ENCODE measurements around the gene RHOT2. TPM values are rescaled to one million over a fixed set of nuclear protein-coding genes. Genes with fewer than 3 reads are reported as not detected.

Gene RHOT2
- total RNA-seq, 4 donors from 2014 or later = 49.7 to 81.8 (median 57.6) TPM

DNA sequence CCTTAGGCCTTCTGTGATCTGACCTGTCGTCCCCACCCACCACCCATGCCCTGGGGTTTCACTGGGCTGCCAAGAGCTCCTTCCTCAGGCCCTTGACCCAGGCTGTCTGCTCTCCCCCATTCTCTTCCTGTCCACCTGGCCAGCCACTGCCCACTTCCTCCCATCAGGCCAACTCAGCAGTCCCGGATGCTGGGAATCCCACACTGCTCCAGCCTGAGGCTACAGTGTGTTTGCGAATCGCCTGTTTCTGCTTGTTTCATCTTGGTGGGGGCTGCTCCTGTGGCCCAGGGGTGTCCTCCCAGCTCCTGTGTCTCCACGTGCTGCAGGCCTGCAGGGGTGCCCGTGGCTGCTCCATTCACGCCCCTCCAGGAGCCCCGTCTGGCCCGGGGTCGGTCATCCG lies 46.1 kb downstream of the RHOT2 start:
- Histone ChIP-seq H3K4me1 (peaks cover 15 to 33% of the 10 kb centered on the region in 2 donors), H3K36me3 (no peaks in the 10 kb centered on the region), H3K27ac (no peak overlapping the region), H3K4me3 (replicated peaks in 1 of 3) (peak overlapping the region in 1 of 3 donors; percentile 31), H3K27me3 (no peaks in the 10 kb centered on the region), H3K9me3 (no peaks in the 10 kb centered on the region)
- DNase-seq = no peak
- TF ChIP-seq, protein P1, sequence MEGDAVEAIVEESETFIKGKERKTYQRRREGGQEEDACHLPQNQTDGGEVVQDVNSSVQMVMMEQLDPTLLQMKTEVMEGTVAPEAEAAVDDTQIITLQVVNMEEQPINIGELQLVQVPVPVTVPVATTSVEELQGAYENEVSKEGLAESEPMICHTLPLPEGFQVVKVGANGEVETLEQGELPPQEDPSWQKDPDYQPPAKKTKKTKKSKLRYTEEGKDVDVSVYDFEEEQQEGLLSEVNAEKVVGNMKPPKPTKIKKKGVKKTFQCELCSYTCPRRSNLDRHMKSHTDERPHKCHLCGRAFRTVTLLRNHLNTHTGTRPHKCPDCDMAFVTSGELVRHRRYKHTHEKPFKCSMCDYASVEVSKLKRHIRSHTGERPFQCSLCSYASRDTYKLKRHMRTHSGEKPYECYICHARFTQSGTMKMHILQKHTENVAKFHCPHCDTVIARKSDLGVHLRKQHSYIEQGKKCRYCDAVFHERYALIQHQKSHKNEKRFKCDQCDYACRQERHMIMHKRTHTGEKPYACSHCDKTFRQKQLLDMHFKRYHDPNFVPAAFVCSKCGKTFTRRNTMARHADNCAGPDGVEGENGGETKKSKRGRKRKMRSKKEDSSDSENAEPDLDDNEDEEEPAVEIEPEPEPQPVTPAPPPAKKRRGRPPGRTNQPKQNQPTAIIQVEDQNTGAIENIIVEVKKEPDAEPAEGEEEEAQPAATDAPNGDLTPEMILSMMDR (IDR thresholded peaks at IDR 0.05) = no peak
- no peak for TF ChIP-seq POLR2A (IDR thresholded peaks at IDR 0.05)
- intact Hi-C loops (cut with DNase I) = loop anchor here (10.0 kb wide), 1 partner anchor 341 kb away; no protein-coding TSS in a partner anchor
- WGBS, 2 donors = 62 to 64% methylated on average over 9 to 10 of the region's 11 CpGs

DNA sequence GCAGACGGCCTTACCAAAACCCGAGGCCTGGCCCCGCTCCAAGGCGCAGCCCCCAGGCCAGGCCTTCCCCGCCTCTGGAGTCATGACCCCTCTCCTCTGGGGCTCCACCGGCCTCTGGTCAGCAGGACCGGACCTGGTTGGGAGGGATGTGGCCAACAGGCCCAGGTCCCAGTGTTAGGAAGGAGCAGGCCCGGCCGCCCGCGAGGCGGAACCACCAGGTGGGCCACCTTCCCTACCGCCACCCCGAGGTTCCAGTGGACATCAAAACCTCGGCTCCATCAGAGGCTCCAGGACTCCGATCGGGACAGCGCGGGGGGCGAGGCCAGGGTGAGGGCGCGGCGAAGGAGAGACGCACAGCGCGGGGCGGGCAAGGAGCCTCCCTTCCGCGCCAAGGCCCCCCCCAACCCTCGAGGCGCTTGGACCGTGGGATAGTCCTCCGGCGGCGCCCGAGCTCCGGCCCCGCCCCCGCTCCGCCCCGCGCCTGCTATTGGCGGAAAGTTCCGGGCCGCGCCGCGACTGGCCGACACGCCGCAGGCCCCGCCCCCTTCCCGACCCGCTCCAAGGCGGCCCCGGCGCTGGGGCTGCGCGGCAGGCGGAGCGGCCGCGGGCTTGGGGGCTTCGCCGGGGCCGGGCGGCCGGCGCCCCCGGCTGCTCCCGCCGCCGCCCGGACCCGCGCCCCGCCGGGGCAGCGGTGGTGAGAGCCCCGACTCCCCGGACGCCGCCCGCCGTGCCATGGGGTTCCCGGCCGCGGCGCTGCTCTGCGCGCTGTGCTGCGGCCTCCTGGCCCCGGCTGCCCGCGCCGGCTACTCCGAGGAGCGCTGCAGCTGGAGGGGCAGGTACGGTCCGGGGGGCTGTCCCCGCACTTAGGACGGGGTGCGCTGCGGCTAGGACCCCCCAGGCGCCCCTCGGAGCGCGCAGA lies 46.9 kb downstream of the RHOT2 start, which contains the start of gene METRN:
TSS of gene METRN (plus strand) at position 561 of the 919 bp plus-strand sequence. CDS start at position 733, 172 bp downstream.
- 14 to 33% methylated on average over 3 to 15 of the region's 108 CpGs for WGBS, 2 donors
- DNase-seq = peak; percentile 94 to 96
- no peaks in the 10 kb centered on the region for H3K9me3 ChIP-seq
- peak within 1 kb of the TSS; percentile 53 to 57 (median 53) for H3K4me3 ChIP-seq (replicated peaks in 1 of 3)
- TF ChIP-seq, protein P1 (IDR thresholded peaks at IDR 0.05) = no peak
- peak in 1 of 2 donors; percentile 46 for TF ChIP-seq POLR2A (IDR thresholded peaks at IDR 0.05)
- no peaks in the 10 kb centered on the region for H3K36me3 ChIP-seq
- peaks cover 17 to 39% of the 10 kb centered on the region in 2 donors for H3K4me1 ChIP-seq
- H3K27ac ChIP-seq = no peak within 1 kb of the TSS
- no peaks in the 10 kb centered on the region for H3K27me3 ChIP-seq
- intact Hi-C loops (cut with DNase I) = loop anchor here (10.0 kb wide), 1 partner anchor 340 kb away; no protein-coding TSS in a partner anchor

DNA sequence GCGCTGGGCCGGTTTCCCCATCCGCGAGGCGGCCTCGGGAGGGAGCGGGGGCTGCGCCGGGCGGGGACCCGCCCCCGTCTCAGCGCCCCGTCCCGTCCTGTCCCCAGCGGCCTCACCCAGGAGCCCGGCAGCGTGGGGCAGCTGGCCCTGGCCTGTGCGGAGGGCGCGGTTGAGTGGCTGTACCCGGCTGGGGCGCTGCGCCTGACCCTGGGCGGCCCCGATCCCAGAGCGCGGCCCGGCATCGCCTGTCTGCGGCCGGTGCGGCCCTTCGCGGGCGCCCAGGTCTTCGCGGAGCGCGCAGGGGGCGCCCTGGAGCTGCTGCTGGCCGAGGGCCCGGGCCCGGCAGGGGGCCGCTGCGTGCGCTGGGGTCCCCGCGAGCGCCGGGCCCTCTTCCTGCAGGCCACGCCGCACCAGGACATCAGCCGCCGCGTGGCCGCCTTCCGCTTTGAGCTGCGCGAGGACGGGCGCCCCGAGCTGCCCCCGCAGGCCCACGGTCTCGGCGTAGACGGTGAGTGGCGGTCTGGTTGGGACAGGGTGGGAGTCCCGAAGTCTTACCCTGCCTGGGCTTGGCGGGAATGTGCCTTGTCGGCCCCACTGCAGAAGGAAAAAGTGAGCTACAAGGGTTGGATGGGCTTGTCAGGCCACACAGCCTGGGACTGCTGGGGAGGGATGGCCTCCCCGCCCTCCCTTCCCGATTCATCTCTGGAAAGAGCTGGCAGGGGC lies 47.7 kb downstream of the RHOT2 start:
- TF ChIP-seq POLR2A (IDR thresholded peaks at IDR 0.05) = no peak
- TF ChIP-seq, protein P1 (IDR thresholded peaks at IDR 0.05) = peak in 1 of 6 experiments; percentile 8
- H3K27ac ChIP-seq = no peak overlapping the region
- H3K4me1 ChIP-seq = peaks cover 23 to 46% of the 10 kb centered on the region in 2 donors

DNA sequence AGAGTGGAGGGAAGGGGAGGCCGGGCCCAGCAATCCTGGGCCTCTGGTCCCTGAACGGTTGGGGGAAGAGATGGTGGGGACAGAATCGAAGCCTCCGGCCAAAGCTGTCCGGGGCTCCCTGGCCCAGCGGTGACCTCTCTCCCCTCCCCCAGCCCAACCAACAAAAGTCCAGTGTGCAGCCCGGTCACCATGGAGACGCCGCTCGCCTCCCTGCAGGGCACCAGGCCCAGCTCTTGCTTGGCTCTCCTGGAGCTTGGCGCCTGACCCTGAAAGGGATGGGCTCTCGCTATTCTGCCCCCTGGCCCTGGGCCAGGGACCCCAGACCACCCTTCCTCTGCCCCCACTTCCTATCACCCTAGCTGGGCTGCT lies 48.3 kb downstream of the RHOT2 start:
- peak; percentile 71 to 81 for DNase-seq
- Histone ChIP-seq H3K27ac (no peak overlapping the region), H3K9me3 (no peaks in the 10 kb centered on the region), H3K4me3 (replicated peaks in 1 of 3) (peak overlapping the region in 1 of 3 donors; percentile 57), H3K36me3 (no peaks in the 10 kb centered on the region), H3K4me1 (peaks cover 23 to 46% of the 10 kb centered on the region in 2 donors), H3K27me3 (no peaks in the 10 kb centered on the region)
- intact Hi-C loops (cut with DNase I) = loop anchor here (10.0 kb wide), 1 partner anchor 339 kb away; no protein-coding TSS in a partner anchor
- no peak for TF ChIP-seq POLR2A (IDR thresholded peaks at IDR 0.05)
- TF ChIP-seq, protein P1 (IDR thresholded peaks at IDR 0.05) = no peak
- 13% methylated on average over 11 of the region's 12 CpGs; no CpG with 5 or more reads in 1 of the 2 donors for WGBS, 2 donors

More for the DNA sequence above, 47.7 kb downstream of the RHOT2 start:
- intact Hi-C loops (cut with DNase I) = loop anchor here (10.0 kb wide), 1 partner anchor 339 kb away; no protein-coding TSS in a partner anchor
- no peaks in the 10 kb centered on the region for H3K36me3 ChIP-seq
- peak overlapping the region; percentile 53 to 57 (median 53) for H3K4me3 ChIP-seq (replicated peaks in 1 of 3)
- WGBS, 2 donors = 0 to 3% methylated on average over 2 to 19 of the region's 74 CpGs
- peak in 1 of 2 donors; percentile 35 for DNase-seq
- H3K27me3 ChIP-seq = no peaks in the 10 kb centered on the region
- no peaks in the 10 kb centered on the region for H3K9me3 ChIP-seq
